MM.1S (cell line): Measurements from ENCODE around the gene HAND1.

ENCODE experiments used
- DNase-seq: peaks from one replicate; pipeline ENCODE4 v3.0.0-alpha.2; 2015
- H2AFZ ChIP-seq: fragments of 300-600 bp; sonication (generic); 2 replicates; pipeline ENCODE4 v1.6.0; 2016; ENCODE audit warnings: antibody characterized with exemption, low read length
- H3F3A ChIP-seq: fragments of 300-600 bp; sonication (generic); 2 replicates; pipeline ENCODE4 v1.6.1; 2016; ENCODE audit warnings: mild to moderate bottlenecking, antibody characterized with exemption, low read length, moderate library complexity, mixed read lengths; ENCODE audit not compliant: insufficient read depth
- H3K27ac ChIP-seq: fragments of 300-600 bp; sonication (generic); 2 replicates; pipeline ENCODE4 v1.5.1; 2016; ENCODE audit warnings: mild to moderate bottlenecking, low read length
- H3K27me3 ChIP-seq: fragments of 300-600 bp; sonication (generic); replicated peaks from 2 replicates; pipeline ENCODE4 v1.6.0; 2016; ENCODE audit warnings: low read length; ENCODE audit not compliant: insufficient read depth
- H3K36me3 ChIP-seq: fragments of 300-600 bp; sonication (generic); replicated peaks from 2 replicates; pipeline ENCODE4 v1.6.1; 2016; ENCODE audit warnings: mild to moderate bottlenecking, low read length, mixed read lengths; ENCODE audit not compliant: insufficient read depth
- H3K4me1 ChIP-seq: fragments of 300-600 bp; sonication (generic); 2 replicates; pipeline ENCODE4 v1.6.1; 2016; ENCODE audit warnings: low read length, mixed read lengths
- H3K4me2 ChIP-seq: fragments of 300-600 bp; sonication (generic); 2 replicates; pipeline ENCODE4 v1.6.0; 2016; ENCODE audit warnings: low read depth, low read length
- H3K4me3 ChIP-seq: fragments of 300-600 bp; sonication (generic); 2 replicates; pipeline ENCODE4 v1.5.1; 2016; ENCODE audit warnings: low read length, mixed read lengths
- H3K79me2 ChIP-seq: fragments of 300-600 bp; sonication (generic); 2 replicates; pipeline ENCODE4 v1.6.1; 2016; ENCODE audit warnings: mixed run types, low read length, mixed read lengths
- H3K9ac ChIP-seq: fragments of 300-600 bp; sonication (generic); 2 replicates; pipeline ENCODE4 v1.6.1; 2016; ENCODE audit warnings: low read length, mixed read lengths
- H3K9me2 ChIP-seq: fragments of 300-600 bp; sonication (generic); replicated peaks from 2 replicates; pipeline ENCODE4 v1.6.1; 2016; ENCODE audit warnings: mild to moderate bottlenecking, low read length, mixed read lengths; ENCODE audit not compliant: insufficient read depth
- H3K9me3 ChIP-seq: fragments of 300-600 bp; sonication (generic); replicated peaks from 2 replicates; pipeline ENCODE4 v1.6.1; 2016; ENCODE audit warnings: mild to moderate bottlenecking, low read length, mixed read lengths; ENCODE audit not compliant: insufficient read depth
- H4K20me1 ChIP-seq: fragments of 300-600 bp; sonication (generic); 2 replicates; pipeline ENCODE4 v1.6.1; 2016; ENCODE audit warnings: mild to moderate bottlenecking, low read length, moderate library complexity, mixed read lengths; ENCODE audit not compliant: insufficient read depth
- EZH2 ChIP-seq: fragments of 300-600 bp; sonication (generic); optimal IDR thresholded peaks from 2 replicates; pipeline ENCODE3; 2017; ENCODE audit warnings: low read depth, mild to moderate bottlenecking, antibody characterized with exemption, low read length, mixed read lengths
- EZH2phosphoT487 ChIP-seq: fragments of 300-600 bp; sonication (generic); IDR thresholded peaks from 2 replicates; pipeline ENCODE4 v1.6.1; 2018; ENCODE audit warnings: antibody characterized with exemption, low read length
- TF ChIP-seq, protein P1 (sequence below): fragments of 300-600 bp; sonication (generic); IDR thresholded peaks from 2 replicates; pipeline ENCODE4 v1.5.1; 2016; ENCODE audit warnings: antibody characterized with exemption, low read length, mixed read lengths

The HAND1 gene

DNA sequence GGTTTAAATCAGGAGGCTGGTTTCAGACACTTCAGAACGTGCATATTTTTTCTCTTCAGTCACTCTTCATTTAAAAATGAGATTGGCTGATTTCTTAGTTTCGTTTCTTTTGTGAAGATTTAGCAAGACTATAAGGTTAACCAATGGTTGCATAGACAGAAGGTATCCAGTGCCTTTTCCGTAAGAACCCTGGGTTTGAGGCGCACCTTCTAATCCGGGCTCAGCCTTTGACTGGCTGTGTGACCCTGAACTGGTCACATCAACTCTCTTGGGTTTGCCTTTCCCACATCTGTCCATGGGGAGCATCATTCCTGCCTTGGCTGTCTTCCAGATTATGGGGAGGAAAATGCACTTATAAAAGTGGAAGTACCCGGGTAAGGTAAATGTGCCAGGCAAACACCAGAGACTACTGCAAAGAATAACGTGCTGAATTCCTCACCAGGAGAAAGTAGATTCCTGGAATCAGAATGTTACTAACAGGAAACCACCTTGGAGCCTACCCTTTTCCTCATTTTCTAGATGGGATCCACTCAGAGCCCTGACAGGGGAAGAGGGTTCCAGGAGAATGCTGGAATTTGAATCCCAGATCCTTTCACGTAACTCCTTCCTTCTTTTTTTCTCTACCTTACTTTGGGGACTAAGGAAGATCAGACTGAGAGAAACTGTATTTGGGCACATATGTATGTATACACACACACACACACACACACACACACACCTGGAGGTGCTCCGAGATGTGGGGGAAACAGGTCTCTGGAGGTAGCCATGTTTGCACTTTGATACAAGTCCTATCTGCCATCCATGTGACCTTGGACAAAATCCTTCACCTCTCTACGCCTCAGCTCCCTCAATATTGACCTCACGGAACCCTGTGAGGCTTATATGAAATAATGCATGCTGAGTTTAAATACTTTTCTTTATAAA is 6.8 kb downstream of the HAND1 start:
- peak overlapping the region; percentile 33 for H3K4me2 ChIP-seq
- peak; percentile 21 for DNase-seq
- peaks cover 24% of the 10 kb centered on the region for H3K27me3 ChIP-seq
- no peak overlapping the region for H3K9ac ChIP-seq
- no peaks in the 10 kb centered on the region for H3K36me3 ChIP-seq
- H3K4me1 ChIP-seq, result no peaks in the 10 kb centered on the region
- no peaks in the 10 kb centered on the region for H3F3A ChIP-seq
- peak overlapping the region; percentile 5; the same call in 1 of the 2 replicates for H2AFZ ChIP-seq
- H3K9me3 ChIP-seq, result no peaks in the 10 kb centered on the region
- no peaks in the 10 kb centered on the region for H4K20me1 ChIP-seq
- H3K79me2 ChIP-seq, result no peaks in the 10 kb centered on the region
- H3K4me3 ChIP-seq, result no peak overlapping the region
- TF ChIP-seq EZH2, result no peak
- TF ChIP-seq, protein P1, sequence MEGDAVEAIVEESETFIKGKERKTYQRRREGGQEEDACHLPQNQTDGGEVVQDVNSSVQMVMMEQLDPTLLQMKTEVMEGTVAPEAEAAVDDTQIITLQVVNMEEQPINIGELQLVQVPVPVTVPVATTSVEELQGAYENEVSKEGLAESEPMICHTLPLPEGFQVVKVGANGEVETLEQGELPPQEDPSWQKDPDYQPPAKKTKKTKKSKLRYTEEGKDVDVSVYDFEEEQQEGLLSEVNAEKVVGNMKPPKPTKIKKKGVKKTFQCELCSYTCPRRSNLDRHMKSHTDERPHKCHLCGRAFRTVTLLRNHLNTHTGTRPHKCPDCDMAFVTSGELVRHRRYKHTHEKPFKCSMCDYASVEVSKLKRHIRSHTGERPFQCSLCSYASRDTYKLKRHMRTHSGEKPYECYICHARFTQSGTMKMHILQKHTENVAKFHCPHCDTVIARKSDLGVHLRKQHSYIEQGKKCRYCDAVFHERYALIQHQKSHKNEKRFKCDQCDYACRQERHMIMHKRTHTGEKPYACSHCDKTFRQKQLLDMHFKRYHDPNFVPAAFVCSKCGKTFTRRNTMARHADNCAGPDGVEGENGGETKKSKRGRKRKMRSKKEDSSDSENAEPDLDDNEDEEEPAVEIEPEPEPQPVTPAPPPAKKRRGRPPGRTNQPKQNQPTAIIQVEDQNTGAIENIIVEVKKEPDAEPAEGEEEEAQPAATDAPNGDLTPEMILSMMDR, result no peak
- no peak for TF ChIP-seq EZH2phosphoT487
- H3K27ac ChIP-seq, result no peak overlapping the region
- no peaks in the 10 kb centered on the region for H3K9me2 ChIP-seq

DNA sequence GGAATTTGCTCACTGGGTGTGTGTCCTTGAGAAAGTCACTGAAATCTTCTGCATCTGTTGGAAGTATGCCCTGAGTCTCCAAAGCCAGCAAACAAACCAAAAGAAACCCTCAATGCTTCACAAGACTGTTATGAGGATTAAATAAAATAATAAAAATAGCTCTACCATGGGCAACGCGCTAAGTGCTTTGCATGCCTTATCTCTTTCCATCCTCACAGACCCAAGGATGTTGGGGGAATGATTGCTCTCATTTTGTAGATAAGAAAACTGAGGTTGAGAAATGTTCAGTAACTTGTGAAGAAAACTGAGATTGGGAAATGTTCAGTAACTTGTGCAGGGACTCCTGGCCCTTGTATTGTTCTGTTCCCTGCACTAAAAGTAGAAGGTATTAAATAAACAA is 7.9 kb downstream of the HAND1 start:
- H3K9me3 ChIP-seq, result no peaks in the 10 kb centered on the region
- H3K79me2 ChIP-seq, result no peaks in the 10 kb centered on the region
- TF ChIP-seq EZH2phosphoT487, result no peak
- TF ChIP-seq, protein P1, result no peak
- no peak for TF ChIP-seq EZH2
- no peak for DNase-seq
- H3K36me3 ChIP-seq, result no peaks in the 10 kb centered on the region
- H3F3A ChIP-seq, result no peaks in the 10 kb centered on the region
- H3K27ac ChIP-seq, result no peak overlapping the region
- H3K4me2 ChIP-seq, result no peak overlapping the region
- H3K4me1 ChIP-seq, result no peaks in the 10 kb centered on the region
- no peak overlapping the region for H3K9ac ChIP-seq
- no peak overlapping the region for H2AFZ ChIP-seq
- H3K4me3 ChIP-seq, result no peak overlapping the region
- H3K27me3 ChIP-seq, result peaks cover 13% of the 10 kb centered on the region
- no peaks in the 10 kb centered on the region for H3K9me2 ChIP-seq
- no peaks in the 10 kb centered on the region for H4K20me1 ChIP-seq

DNA sequence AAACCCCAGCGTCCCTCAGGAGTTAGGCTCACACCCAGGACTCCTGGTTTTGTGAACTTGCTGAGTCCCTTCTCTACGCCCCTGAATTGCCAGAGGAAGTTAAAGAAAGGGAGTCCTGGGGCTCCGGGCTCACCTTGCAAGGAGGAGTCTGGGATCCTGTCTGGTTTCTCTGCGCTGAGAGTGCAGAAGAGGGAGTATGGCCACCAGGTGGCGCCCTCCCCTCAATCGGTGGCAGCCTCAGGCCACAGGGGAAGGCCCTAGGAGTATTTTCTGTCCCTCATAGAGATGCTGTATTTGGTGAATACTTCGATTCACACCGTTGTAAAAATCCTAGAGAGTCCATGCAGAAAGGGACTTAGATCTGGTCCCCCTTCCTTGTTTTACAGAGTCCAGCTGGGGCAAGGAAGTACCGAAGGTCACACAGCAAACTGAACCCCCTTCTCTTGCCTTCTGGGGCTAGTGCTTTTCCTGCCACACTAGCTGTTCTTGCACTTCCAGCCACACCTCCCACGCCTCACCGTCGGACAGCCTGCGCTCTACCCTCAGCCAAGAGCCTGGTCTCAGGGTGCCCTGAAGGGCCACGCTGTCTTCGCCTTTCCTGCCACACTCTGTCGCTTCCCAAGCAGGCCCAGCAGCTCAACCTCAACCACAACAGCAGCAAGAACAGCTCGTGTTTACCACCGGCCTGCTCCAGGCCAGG is 10.2 kb downstream of the HAND1 start:
- Histone ChIP-seq H3K27ac (no peak overlapping the region), H3K27me3 (no peaks in the 10 kb centered on the region), H4K20me1 (no peaks in the 10 kb centered on the region), H3K4me1 (no peaks in the 10 kb centered on the region), H3K9me3 (no peaks in the 10 kb centered on the region), H3K9ac (no peak overlapping the region), H3K9me2 (no peaks in the 10 kb centered on the region), H3F3A (no peaks in the 10 kb centered on the region), H3K4me3 (no peak overlapping the region), H3K79me2 (no peaks in the 10 kb centered on the region), H2AFZ (0 out of 2 replicates have a peak overlapping the region, but pooled peaks have one; percentile 3), H3K4me2 (no peak overlapping the region), H3K36me3 (no peaks in the 10 kb centered on the region)
- TF ChIP-seq EZH2phosphoT487, result no peak
- TF ChIP-seq, protein P1, result peak; percentile 93
- TF ChIP-seq EZH2, result no peak
- peak; percentile 66 for DNase-seq
